Measurements from ENCODE around the gene ANGPT4.

DNA sequence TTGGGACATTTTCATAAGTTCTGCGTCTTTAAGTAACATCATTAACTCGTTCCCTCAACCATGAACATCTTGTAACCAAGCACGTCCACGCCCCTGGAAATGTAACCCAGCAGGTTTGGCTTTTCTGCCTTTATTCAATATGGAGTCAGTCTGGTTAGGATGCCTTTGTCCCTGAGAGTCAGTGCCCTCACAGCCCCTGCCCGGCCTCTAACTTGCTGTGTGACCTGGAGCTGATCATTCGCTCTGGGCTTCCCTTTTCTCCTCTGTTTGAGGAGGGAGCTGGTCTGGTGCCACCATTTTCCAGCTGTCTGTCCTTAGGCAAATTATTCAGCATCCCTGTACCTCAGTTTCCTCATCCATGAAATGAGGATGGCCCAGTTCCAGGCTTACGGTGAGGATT is 26.5 kb upstream of the ANGPT4 start:
- TF ChIP-seq, protein P1, sequence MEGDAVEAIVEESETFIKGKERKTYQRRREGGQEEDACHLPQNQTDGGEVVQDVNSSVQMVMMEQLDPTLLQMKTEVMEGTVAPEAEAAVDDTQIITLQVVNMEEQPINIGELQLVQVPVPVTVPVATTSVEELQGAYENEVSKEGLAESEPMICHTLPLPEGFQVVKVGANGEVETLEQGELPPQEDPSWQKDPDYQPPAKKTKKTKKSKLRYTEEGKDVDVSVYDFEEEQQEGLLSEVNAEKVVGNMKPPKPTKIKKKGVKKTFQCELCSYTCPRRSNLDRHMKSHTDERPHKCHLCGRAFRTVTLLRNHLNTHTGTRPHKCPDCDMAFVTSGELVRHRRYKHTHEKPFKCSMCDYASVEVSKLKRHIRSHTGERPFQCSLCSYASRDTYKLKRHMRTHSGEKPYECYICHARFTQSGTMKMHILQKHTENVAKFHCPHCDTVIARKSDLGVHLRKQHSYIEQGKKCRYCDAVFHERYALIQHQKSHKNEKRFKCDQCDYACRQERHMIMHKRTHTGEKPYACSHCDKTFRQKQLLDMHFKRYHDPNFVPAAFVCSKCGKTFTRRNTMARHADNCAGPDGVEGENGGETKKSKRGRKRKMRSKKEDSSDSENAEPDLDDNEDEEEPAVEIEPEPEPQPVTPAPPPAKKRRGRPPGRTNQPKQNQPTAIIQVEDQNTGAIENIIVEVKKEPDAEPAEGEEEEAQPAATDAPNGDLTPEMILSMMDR (IDR thresholded peaks at IDR 0.05; ENCODE audit: control extremely low read depth in 1 of 3, insufficient read depth in 1 of 3, low read depth in 1 of 3, low read length in 3 of 3): no peak
- TF ChIP-seq POLR2A (IDR thresholded peaks at IDR 0.05; ENCODE audit: control extremely low read depth in 1 of 2, low read depth in 2 of 2, low read length in 2 of 2): no peak
- no peak for TF ChIP-seq POLR2AphosphoS5 (IDR thresholded peaks at IDR 0.05; ENCODE audit: low read depth, low read length)
- no peak for TF ChIP-seq JUND (IDR thresholded peaks at IDR 0.05; ENCODE audit: low read length)
- TF ChIP-seq RFX5 (IDR thresholded peaks at IDR 0.05; ENCODE audit: borderline replicate concordance, low read depth, low read length): no peak
- no peak for TF ChIP-seq SRF (IDR thresholded peaks at IDR 0.05; ENCODE audit: low read depth, low read length)
- no peak for TF ChIP-seq HDAC2 (IDR thresholded peaks at IDR 0.05; ENCODE audit: borderline replicate concordance in 1 of 2, low read depth in 2 of 2, low read length in 2 of 2)
- no peak for TF ChIP-seq ASH2L (IDR thresholded peaks at IDR 0.05; ENCODE audit: low read length)
- no peak for TF ChIP-seq YY1 (IDR thresholded peaks at IDR 0.05; ENCODE audit: low read depth, low read length)
- TF ChIP-seq, protein P2, sequence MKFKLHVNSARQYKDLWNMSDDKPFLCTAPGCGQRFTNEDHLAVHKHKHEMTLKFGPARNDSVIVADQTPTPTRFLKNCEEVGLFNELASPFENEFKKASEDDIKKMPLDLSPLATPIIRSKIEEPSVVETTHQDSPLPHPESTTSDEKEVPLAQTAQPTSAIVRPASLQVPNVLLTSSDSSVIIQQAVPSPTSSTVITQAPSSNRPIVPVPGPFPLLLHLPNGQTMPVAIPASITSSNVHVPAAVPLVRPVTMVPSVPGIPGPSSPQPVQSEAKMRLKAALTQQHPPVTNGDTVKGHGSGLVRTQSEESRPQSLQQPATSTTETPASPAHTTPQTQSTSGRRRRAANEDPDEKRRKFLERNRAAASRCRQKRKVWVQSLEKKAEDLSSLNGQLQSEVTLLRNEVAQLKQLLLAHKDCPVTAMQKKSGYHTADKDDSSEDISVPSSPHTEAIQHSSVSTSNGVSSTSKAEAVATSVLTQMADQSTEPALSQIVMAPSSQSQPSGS (IDR thresholded peaks at IDR 0.05; ENCODE audit: low read length): no peak
